Measurements from ENCODE around the gene TARS3.
A peak's percentile ranks its signal among the peaks of the same experiment; 100 is the strongest.

The TARS3 gene

GRCh38 chr15:101619615-101619865, 104.7 kb downstream of the TARS3 start:
- Histone ChIP-seq H3K4me1 (ENCODE audit: insufficient read depth, low read length) (peaks cover 5% of the 10 kb centered on the region; the same call in 1 of the 2 replicates), H3K9me3 (ENCODE audit: insufficient read depth, low read depth, low read length) (peaks cover 6% of the 10 kb centered on the region; the same call in 1 of the 2 replicates), H3K27me3 (ENCODE audit: insufficient read depth, low read length) (peaks cover 6% of the 10 kb centered on the region), H3K4me3 (ENCODE audit: low read length) (no peak overlapping the region), H3K36me3 (ENCODE audit: insufficient read depth, low read depth, low read length) (no peaks in the 10 kb centered on the region), H3K9ac (ENCODE audit: low read depth, low read length) (no peak overlapping the region), H3K27ac (ENCODE audit: low read length) (no peak overlapping the region)

GRCh38 chr15:101618851-101619614, 105.2 kb downstream of the TARS3 start:
- H3K9me3 ChIP-seq (ENCODE audit: insufficient read depth, low read depth, low read length) = peaks cover 6% of the 10 kb centered on the region; the same call in 1 of the 2 replicates
- H3K4me1 ChIP-seq (ENCODE audit: insufficient read depth, low read length) = peaks cover 5% of the 10 kb centered on the region; the same call in 1 of the 2 replicates
- H3K4me3 ChIP-seq (ENCODE audit: low read length) = no peak overlapping the region
- no peaks in the 10 kb centered on the region for H3K36me3 ChIP-seq (ENCODE audit: insufficient read depth, low read depth, low read length)
- peaks cover 6% of the 10 kb centered on the region for H3K27me3 ChIP-seq (ENCODE audit: insufficient read depth, low read length)
- H3K9ac ChIP-seq (ENCODE audit: low read depth, low read length) = no peak overlapping the region
- no peak overlapping the region for H3K27ac ChIP-seq (ENCODE audit: low read length)

- peaks cover 6% of the 10 kb centered on the region for H3K27me3 ChIP-seq (ENCODE audit: insufficient read depth, low read length)
- H3K9ac ChIP-seq (ENCODE audit: low read depth, low read length) = no peak overlapping the region
- H3K36me3 ChIP-seq (ENCODE audit: insufficient read depth, low read depth, low read length) = no peaks in the 10 kb centered on the region
- H3K9me3 ChIP-seq (ENCODE audit: insufficient read depth, low read depth, low read length) = peaks cover under 1% of the 10 kb centered on the region; the same call in 1 of the 2 replicates
- no peak overlapping the region for H3K4me3 ChIP-seq (ENCODE audit: low read length)
- H3K27ac ChIP-seq (ENCODE audit: low read length) = no peak overlapping the region
- H3K4me1 ChIP-seq (ENCODE audit: insufficient read depth, low read length) = peaks cover 5% of the 10 kb centered on the region; the same call in 1 of the 2 replicates
Observed at GRCh38 chr15:101618076-101618475, 106.2 kb downstream of the TARS3 start.

- Histone ChIP-seq H3K27ac (ENCODE audit: low read length) (no peak overlapping the region), H3K4me1 (ENCODE audit: insufficient read depth, low read length) (peaks cover 5% of the 10 kb centered on the region; the same call in 1 of the 2 replicates), H3K36me3 (ENCODE audit: insufficient read depth, low read depth, low read length) (no peaks in the 10 kb centered on the region), H3K27me3 (ENCODE audit: insufficient read depth, low read length) (peaks cover 6% of the 10 kb centered on the region), H3K9ac (ENCODE audit: low read depth, low read length) (no peak overlapping the region), H3K4me3 (ENCODE audit: low read length) (no peak overlapping the region), H3K9me3 (ENCODE audit: insufficient read depth, low read depth, low read length) (no peaks in the 10 kb centered on the region)
Observed at GRCh38 chr15:101617390-101617965, 106.8 kb downstream of the TARS3 start.

- Histone ChIP-seq H3K36me3 (ENCODE audit: insufficient read depth, low read depth, low read length) (no peaks in the 10 kb centered on the region), H3K4me1 (ENCODE audit: insufficient read depth, low read length) (peaks cover 5% of the 10 kb centered on the region; the same call in 1 of the 2 replicates), H3K27me3 (ENCODE audit: insufficient read depth, low read length) (peaks cover 6% of the 10 kb centered on the region), H3K9ac (ENCODE audit: low read depth, low read length) (peak overlapping the region; percentile 30; the same call in 1 of the 2 replicates), H3K4me3 (ENCODE audit: low read length) (peak overlapping the region; percentile 58; the same call in 1 of the 2 replicates), H3K27ac (ENCODE audit: low read length) (no peak overlapping the region), H3K9me3 (ENCODE audit: insufficient read depth, low read depth, low read length) (no peaks in the 10 kb centered on the region)
Observed at GRCh38 chr15:101615986-101616848, 108.1 kb downstream of the TARS3 start.

GRCh38 chr15:101615414-101615985, 108.8 kb downstream of the TARS3 start:
- Histone ChIP-seq H3K9ac (ENCODE audit: low read depth, low read length) (no peak overlapping the region), H3K27me3 (ENCODE audit: insufficient read depth, low read length) (peaks cover 6% of the 10 kb centered on the region), H3K9me3 (ENCODE audit: insufficient read depth, low read depth, low read length) (no peaks in the 10 kb centered on the region), H3K4me3 (ENCODE audit: low read length) (peak overlapping the region; percentile 58; the same call in 1 of the 2 replicates), H3K4me1 (ENCODE audit: insufficient read depth, low read length) (peaks cover 5% of the 10 kb centered on the region; the same call in 1 of the 2 replicates), H3K27ac (ENCODE audit: low read length) (no peak overlapping the region), H3K36me3 (ENCODE audit: insufficient read depth, low read depth, low read length) (no peaks in the 10 kb centered on the region)

GRCh38 chr15:101614761-101615160, 109.5 kb downstream of the TARS3 start:
- H3K27me3 ChIP-seq (ENCODE audit: insufficient read depth, low read length) = peaks cover 6% of the 10 kb centered on the region
- no peaks in the 10 kb centered on the region for H3K9me3 ChIP-seq (ENCODE audit: insufficient read depth, low read depth, low read length)
- H3K27ac ChIP-seq (ENCODE audit: low read length) = no peak overlapping the region
- no peak overlapping the region for H3K9ac ChIP-seq (ENCODE audit: low read depth, low read length)
- no peak overlapping the region for H3K4me3 ChIP-seq (ENCODE audit: low read length)
- no peaks in the 10 kb centered on the region for H3K36me3 ChIP-seq (ENCODE audit: insufficient read depth, low read depth, low read length)
- peaks cover 5% of the 10 kb centered on the region; the same call in 1 of the 2 replicates for H3K4me1 ChIP-seq (ENCODE audit: insufficient read depth, low read length)

- Histone ChIP-seq H3K4me3 (ENCODE audit: low read length) (no peak overlapping the region), H3K27me3 (ENCODE audit: insufficient read depth, low read length) (peaks cover 6% of the 10 kb centered on the region), H3K27ac (ENCODE audit: low read length) (no peak overlapping the region), H3K36me3 (ENCODE audit: insufficient read depth, low read depth, low read length) (no peaks in the 10 kb centered on the region), H3K9ac (ENCODE audit: low read depth, low read length) (no peak overlapping the region), H3K4me1 (ENCODE audit: insufficient read depth, low read length) (peaks cover 5% of the 10 kb centered on the region; the same call in 1 of the 2 replicates), H3K9me3 (ENCODE audit: insufficient read depth, low read depth, low read length) (no peaks in the 10 kb centered on the region)
Observed at GRCh38 chr15:101614001-101614585, 110.2 kb downstream of the TARS3 start.

GRCh38 chr15:101613130-101614000, 110.9 kb downstream of the TARS3 start:
- no peak overlapping the region for H3K9ac ChIP-seq (ENCODE audit: low read depth, low read length)
- H3K9me3 ChIP-seq (ENCODE audit: insufficient read depth, low read depth, low read length) = no peaks in the 10 kb centered on the region
- no peak overlapping the region for H3K4me3 ChIP-seq (ENCODE audit: low read length)
- no peak overlapping the region for H3K27ac ChIP-seq (ENCODE audit: low read length)
- H3K36me3 ChIP-seq (ENCODE audit: insufficient read depth, low read depth, low read length) = no peaks in the 10 kb centered on the region
- peaks cover 5% of the 10 kb centered on the region; the same call in 1 of the 2 replicates for H3K4me1 ChIP-seq (ENCODE audit: insufficient read depth, low read length)
- H3K27me3 ChIP-seq (ENCODE audit: insufficient read depth, low read length) = peaks cover 6% of the 10 kb centered on the region

GRCh38 chr15:101612676-101613075, 111.6 kb downstream of the TARS3 start:
- no peaks in the 10 kb centered on the region for H3K36me3 ChIP-seq (ENCODE audit: insufficient read depth, low read depth, low read length)
- H3K27ac ChIP-seq (ENCODE audit: low read length) = no peak overlapping the region
- H3K9me3 ChIP-seq (ENCODE audit: insufficient read depth, low read depth, low read length) = no peaks in the 10 kb centered on the region
- no peak overlapping the region for H3K9ac ChIP-seq (ENCODE audit: low read depth, low read length)
- peaks cover 5% of the 10 kb centered on the region; the same call in 1 of the 2 replicates for H3K4me1 ChIP-seq (ENCODE audit: insufficient read depth, low read length)
- H3K4me3 ChIP-seq (ENCODE audit: low read length) = no peak overlapping the region
- H3K27me3 ChIP-seq (ENCODE audit: insufficient read depth, low read length) = peaks cover 6% of the 10 kb centered on the region

Data from iPS-20b (cell line).